IMR-90 (cell line): ENCODE data around the gene EFHC2. TPM values are rescaled to one million over a fixed set of nuclear protein-coding genes. Genes with fewer than 3 reads are reported as not detected.

ENCODE experiments used
- ATAC-seq: fragments of 200-7000 bp; cut with Tn5 transposase; 2 replicates; pipeline ENCODE4 v1.9.1; 2020; ENCODE audit warnings: low read depth, mild to moderate bottlenecking, moderate library complexity
- BruUV-seq: library from RNA; stranded (reverse); fragments of 400-500 nt; replicated peaks from 2 replicates; lab custom pipeline; 2021; lab: Mats Ljungman, UMichigan
- CTCF ChIA-PET: fragments of 300-600 bp; formaldehyde crosslinking; extraction: SDS; loops from one replicate; lab custom pipeline; 2021; ENCODE audit warnings: antibody characterized with exemption; lab: Yijun Ruan, JAX
- POLR2A ChIA-PET: fragments of 300-600 bp; sonication (Branson Sonifier 250); formaldehyde crosslinking; loops from one replicate; lab custom pipeline; 2022; ENCODE audit warnings: antibody characterized with exemption; ENCODE audit not compliant: unreplicated experiment; lab: Charles Lee
- DNase-seq: peaks from one replicate; pipeline ENCODE4 v3.0.0; 2013
- H2AFZ ChIP-seq: replicated peaks from 2 replicates; pipeline ENCODE3; 2013; ENCODE audit warnings: low read length, mild to moderate bottlenecking; ENCODE audit not compliant: poor library complexity
- H2AK5ac ChIP-seq: 2 replicates; pipeline ENCODE4 v1.6.1; 2013; ENCODE audit warnings: low read depth, low read length, inconsistent platforms
- H2AK9ac ChIP-seq: replicated peaks from 2 replicates; pipeline ENCODE3; 2013; ENCODE audit warnings: mild to moderate bottlenecking, low read depth, low read length, moderate library complexity; ENCODE audit not compliant: poor library complexity
- H2BK120ac ChIP-seq: 2 replicates; pipeline ENCODE4 v1.6.1; 2013; ENCODE audit warnings: low read depth, low read length, inconsistent platforms
- H2BK15ac ChIP-seq: 3 replicates; pipeline ENCODE4 v1.6.1; 2013; ENCODE audit warnings: low read depth, low read length, inconsistent platforms
- H2BK20ac ChIP-seq: 2 replicates; pipeline ENCODE4 v1.6.1; 2013; ENCODE audit warnings: low read depth, mild to moderate bottlenecking, inconsistent platforms, low read length, moderate library complexity
- H2BK5ac ChIP-seq: 2 replicates; pipeline ENCODE4 v1.6.1; 2013; ENCODE audit warnings: mild to moderate bottlenecking, low read depth, low read length, inconsistent platforms; ENCODE audit not compliant: poor library complexity, severe bottlenecking
- H3K14ac ChIP-seq: replicated peaks from 2 replicates; pipeline ENCODE4 v1.6.1; 2013; ENCODE audit warnings: low read depth, low read length, inconsistent platforms
- H3K18ac ChIP-seq: 2 replicates; pipeline ENCODE4 v1.6.1; 2013; ENCODE audit warnings: low read depth, low read length, control low read depth
- H3K23ac ChIP-seq: 2 replicates; pipeline ENCODE4 v1.6.1; 2013; ENCODE audit warnings: low read depth, low read length, inconsistent platforms
- H3K27ac ChIP-seq: 2 replicates; pipeline ENCODE4 v1.5.1; 2013; ENCODE audit warnings: mild to moderate bottlenecking, control low read depth, low read length; ENCODE audit not compliant: insufficient read depth
- H3K27me3 ChIP-seq: 2 replicates; pipeline ENCODE4 v1.6.1; 2013; ENCODE audit warnings: low read length; ENCODE audit not compliant: control insufficient read depth, insufficient read depth
- H3K36me3 ChIP-seq: 2 replicates; pipeline ENCODE4 v1.6.1; 2013; ENCODE audit warnings: low read length, mixed read lengths; ENCODE audit not compliant: control insufficient read depth, insufficient read depth
- H3K4ac ChIP-seq: 2 replicates; pipeline ENCODE4 v1.6.1; 2013; ENCODE audit warnings: low read depth, low read length, inconsistent platforms
- H3K4me1 ChIP-seq: 2 replicates; pipeline ENCODE4 v1.6.1; 2013; ENCODE audit warnings: low read length, mixed read lengths; ENCODE audit not compliant: control insufficient read depth, insufficient read depth
- H3K4me2 ChIP-seq: 2 replicates; pipeline ENCODE4 v1.6.1; 2013; ENCODE audit warnings: low read depth, mild to moderate bottlenecking, control low read depth, low read length, moderate library complexity
- H3K4me3 ChIP-seq: 2 replicates; pipeline ENCODE4 v1.5.1; 2013; ENCODE audit warnings: low read depth, mild to moderate bottlenecking, control low read depth, low read length, moderate library complexity; ENCODE audit not compliant: insufficient read depth
- H3K56ac ChIP-seq: 2 replicates; pipeline ENCODE4 v1.6.1; 2013; ENCODE audit warnings: low read length, inconsistent platforms; ENCODE audit not compliant: insufficient read depth; ENCODE audit errors: extremely low read depth
- H3K79me1 ChIP-seq, 2 experiments: 2 replicates each; pipeline ENCODE4 v1.6.1; 2013; ENCODE audit warnings: low read length in 2 of 2, inconsistent platforms in 1 of 2, low read depth in 1 of 2
- H3K9ac ChIP-seq: 2 replicates; pipeline ENCODE4 v1.6.1; 2013; ENCODE audit warnings: low read depth, low read length, control low read depth
- H3K9me1 ChIP-seq: 2 replicates; pipeline ENCODE4 v1.6.1; 2013; ENCODE audit warnings: low read length, inconsistent platforms; ENCODE audit not compliant: insufficient read depth
- H3K9me3 ChIP-seq: 2 replicates; pipeline ENCODE4 v1.6.1; 2013; ENCODE audit warnings: low read length; ENCODE audit not compliant: control insufficient read depth, insufficient read depth
- H4K20me1 ChIP-seq: 2 replicates; pipeline ENCODE4 v1.6.1; 2013; ENCODE audit warnings: low read length, inconsistent platforms; ENCODE audit not compliant: insufficient read depth
- H4K5ac ChIP-seq: 2 replicates; pipeline ENCODE4 v1.6.1; 2013; ENCODE audit warnings: mild to moderate bottlenecking, low read depth, low read length, control low read depth
- H4K8ac ChIP-seq, 2 experiments: 2 replicates each; pipeline ENCODE4 v1.6.1; 2013; ENCODE audit warnings: low read depth in 2 of 2, low read length in 2 of 2, control low read depth in 1 of 2, inconsistent platforms in 1 of 2
- H4K91ac ChIP-seq: 2 replicates; pipeline ENCODE4 v1.6.1; 2013; ENCODE audit warnings: low read depth, low read length, inconsistent platforms; ENCODE audit not compliant: insufficient read depth
- BHLHE40 ChIP-seq: fragments of 150-350 bp; IDR thresholded peaks from 2 replicates; pipeline ENCODE4 v1.6.1; 2016; ENCODE audit warnings: mild to moderate bottlenecking, low read depth, low read length
- CEBPB ChIP-seq: IDR thresholded peaks from 2 replicates; pipeline ENCODE4 v1.6.1; 2012; ENCODE audit warnings: low read depth, low read length, improper control_type of control experiment
- CHD1 ChIP-seq: IDR thresholded peaks from 2 replicates; pipeline ENCODE4 v1.6.1; 2012; ENCODE audit warnings: low read depth, low read length, improper control_type of control experiment
- CTCF ChIP-seq: conservative IDR thresholded peaks from 2 replicates; pipeline ENCODE4 v1.5.1; 2012; ENCODE audit warnings: mild to moderate bottlenecking, low read depth, low read length, improper control_type of control experiment
- ELK1 ChIP-seq: fragments of 150-350 bp; IDR thresholded peaks from 2 replicates; pipeline ENCODE4 v1.6.1; 2016; ENCODE audit warnings: low read depth, mild to moderate bottlenecking, low read length, moderate library complexity, borderline replicate concordance
- FOS ChIP-seq: fragments of 150-350 bp; IDR thresholded peaks from 2 replicates; pipeline ENCODE4 v1.6.1; 2016; ENCODE audit warnings: low read depth, low read length
- MAFK ChIP-seq: IDR thresholded peaks from 2 replicates; pipeline ENCODE4 v1.6.1; 2012; ENCODE audit warnings: low read depth, low read length, improper control_type of control experiment
- MAZ ChIP-seq: IDR thresholded peaks from 2 replicates; pipeline ENCODE4 v1.6.1; 2012; ENCODE audit warnings: low read depth, mild to moderate bottlenecking, low read length, improper control_type of control experiment, moderate library complexity, borderline replicate concordance
- MXI1 ChIP-seq: IDR thresholded peaks from 2 replicates; pipeline ENCODE4 v1.6.1; 2012; ENCODE audit warnings: low read depth, mild to moderate bottlenecking, low read length, moderate library complexity, borderline replicate concordance
- NFE2L2 ChIP-seq: fragments of 150-350 bp; IDR thresholded peaks from 2 replicates; pipeline ENCODE4 v1.6.1; 2016; ENCODE audit warnings: low read depth, mild to moderate bottlenecking, low read length
- POLR2A ChIP-seq: IDR thresholded peaks from 2 replicates; pipeline ENCODE4 v1.6.1; 2012; ENCODE audit warnings: mild to moderate bottlenecking, low read depth, low read length
- RAD21 ChIP-seq: IDR thresholded peaks from 2 replicates; pipeline ENCODE4 v1.6.1; 2012; ENCODE audit warnings: low read length, improper control_type of control experiment
- RCOR1 ChIP-seq: IDR thresholded peaks from 2 replicates; pipeline ENCODE4 v1.6.1; 2012; ENCODE audit warnings: mild to moderate bottlenecking, low read length, improper control_type of control experiment; ENCODE audit not compliant: insufficient replicate concordance
- RFX5 ChIP-seq: IDR thresholded peaks from 2 replicates; pipeline ENCODE4 v1.8.0; 2012; ENCODE audit warnings: low read depth, mild to moderate bottlenecking, low read length, moderate library complexity
- SMC3 ChIP-seq: fragments of 150-350 bp; IDR thresholded peaks from 2 replicates; pipeline ENCODE4 v1.6.1; 2016; ENCODE audit warnings: low read depth, mild to moderate bottlenecking, antibody characterized with exemption, low read length, moderate library complexity
- USF2 ChIP-seq: fragments of 150-350 bp; IDR thresholded peaks from 2 replicates; pipeline ENCODE4 v1.6.1; 2017; ENCODE audit warnings: mild to moderate bottlenecking, antibody characterized with exemption, low read length, low read depth
- WGBS, 2 experiments: methylation state at CpG; one replicate each; pipeline versions ENCODE4 v1.1.5 to v1.1.7; 2013; ENCODE audit warnings: missing lambda C conversion rate in 2 of 2; ENCODE audit not compliant: insufficient read length in 1 of 2; ENCODE audit errors: extremely low coverage in 2 of 2; 5-methylcytosine and 5-hydroxymethylcytosine counted together
- dilution Hi-C: fragments of 300-500 bp; cut with HindIII; formaldehyde crosslinking; loops from one replicate; pipeline ENCODE4 v1.14.3; 2018; ENCODE audit warnings: low sequenced_read_pairs; ENCODE audit not compliant: unreplicated experiment
- in situ Hi-C: fragments of 300-500 bp; cut with MboI; formaldehyde crosslinking; loops from 3 replicates; pipeline ENCODE4 v1.14.3; 2019; ENCODE audit warnings: low sequenced_read_pairs, inconsistent platforms, mixed read lengths
- intact Hi-C: fragments of 100-400 bp; cut with micrococcal nuclease; formaldehyde crosslinking; loops from 2 replicates; pipeline ENCODE4 v1.10.0; 2022
- polyA plus RNA-seq, 3 experiments: library from polyadenylated mRNA; depleted of rRNA; stranded (reverse); fragments of >200 nt; gene quantifications; 2 replicates each; pipeline ENCODE4 v1.2.3, GENCODE V29; 2012; ENCODE audit warnings: low replicate concordance in 1 of 3
- total RNA-seq: library from RNA; depleted of rRNA; stranded (reverse); fragments of >200 nt; gene quantifications from 2 replicates; pipeline ENCODE4 v1.2.3, GENCODE V29; 2012

The EFHC2 gene
- total and polyA plus RNA-seq, 2 of the 4 experiments (the other 2 are of a cell fraction) = 0.18 to 0.24 TPM

- Histone ChIP-seq H2BK120ac (no peak overlapping the region), H3K36me3 (no peaks in the 10 kb centered on the region), H2BK20ac (no peak overlapping the region), H3K18ac (no peak overlapping the region), H2AK9ac (no peak overlapping the region), H3K27ac (no peak overlapping the region), H4K8ac (no peak overlapping the region), H4K91ac (no peak overlapping the region), H3K56ac (no peak overlapping the region), H3K79me1 (no peaks in the 10 kb centered on the region), H2BK15ac (no peak overlapping the region), H2AFZ (no peak overlapping the region), H3K9me1 (no peaks in the 10 kb centered on the region), H3K4me2 (no peak overlapping the region), H2BK5ac (no peak overlapping the region), H2AK5ac (no peak overlapping the region), H4K20me1 (no peaks in the 10 kb centered on the region), H4K5ac (no peak overlapping the region), H3K9ac (no peak overlapping the region), H3K14ac (no peak overlapping the region), H3K4me1 (no peaks in the 10 kb centered on the region), H3K4me3 (no peak overlapping the region), H3K4ac (no peak overlapping the region), H3K9me3 (no peaks in the 10 kb centered on the region), H3K27me3 (peaks cover 3% of the 10 kb centered on the region), H3K23ac (no peak overlapping the region)
- in situ Hi-C loops (no loop called here), intact Hi-C loops (loop anchor here (1.0 to 5.0 kb wide), 3 partner anchors 286 to 407 kb away; partner anchors contain the start of gene FUNDC1), dilution Hi-C loops (no loop called here)
- TF ChIP-seq CEBPB = no peak
- no peak for TF ChIP-seq USF2
- no peak for TF ChIP-seq MAFK
- TF ChIP-seq RCOR1 = no peak
- TF ChIP-seq RAD21 = peak; percentile 53
- no peak for TF ChIP-seq CHD1
- TF ChIP-seq MAZ = no peak
- TF ChIP-seq ELK1 = no peak
- no peak for TF ChIP-seq NFE2L2
- TF ChIP-seq POLR2A = no peak
- no peak for TF ChIP-seq MXI1
- no peak for TF ChIP-seq BHLHE40
- TF ChIP-seq SMC3 = 0 out of 2 replicates have a peak, but pooled peaks have one; percentile 25
- no peak for TF ChIP-seq RFX5
- peak; percentile 51 for TF ChIP-seq CTCF
- no peak for TF ChIP-seq FOS
- ChIA-PET CTCF (interaction anchor here (0.7 to 1.8 kb wide), 3 partner anchors 14 to 286 kb away, joined by 3 to 8 read pairs (median 4); no protein-coding TSS in a partner anchor), POLR2A (no interaction called here)
- no TSS peak for BruUV-seq
- peak; percentile 75 for ATAC-seq
- no CpG with 5 or more reads among the region's 1 CpG for WGBS, 2 experiments
- DNase-seq = peak; percentile 29
Measured at GRCh38 chrX:44244008-44244407, 99.5 kb downstream of the EFHC2 start.
